Lung (tissue), 12 donors: ENCODE measurements around the gene ZYX. TPM values are rescaled to one million over a fixed set of nuclear protein-coding genes. Genes with fewer than 3 reads are reported as not detected.
A peak's percentile ranks its signal among the peaks of the same experiment; 100 is the strongest.

ENCODE experiments used
- ATAC-seq: fragments of 200-7000 bp; cut with Tn5 transposase; one replicate; pipeline ENCODE4 v1.9.1; 2020; ENCODE audit warnings: moderate number of reproducible peaks; ENCODE audit not compliant: insufficient read depth, low FRiP score
- DNase-seq, 3 donors: peaks; one replicate each; pipeline ENCODE4 v3.0.0-alpha.2; 2013 to 2017
- H3K27ac ChIP-seq, 2 donors: one replicate each; pipeline ENCODE4 v1.5.1; 2013; ENCODE audit warnings: mild to moderate bottlenecking in 2 of 2, moderate library complexity in 2 of 2, control low read depth in 1 of 2, inconsistent platforms in 1 of 2, low read depth in 1 of 2, low read length in 1 of 2
- H3K27me3 ChIP-seq, 3 donors: one replicate each; pipeline ENCODE4 v1.5.1; 2013; ENCODE audit warnings: low read length in 2 of 3; ENCODE audit not compliant: control insufficient read depth in 3 of 3, insufficient read depth in 3 of 3
- H3K36me3 ChIP-seq, 4 donors: one replicate each; pipeline ENCODE4 v1.5.1; 2013; ENCODE audit warnings: low read length in 4 of 4, mild to moderate bottlenecking in 1 of 4, moderate library complexity in 1 of 4; ENCODE audit not compliant: control insufficient read depth in 4 of 4, insufficient read depth in 4 of 4
- H3K4me1 ChIP-seq, 5 donors: one replicate each; pipeline ENCODE4 v1.5.1; 2013; ENCODE audit warnings: low read length in 5 of 5, mild to moderate bottlenecking in 2 of 5, moderate library complexity in 1 of 5; ENCODE audit not compliant: control insufficient read depth in 5 of 5, insufficient read depth in 5 of 5
- H3K4me3 ChIP-seq: one replicate; pipeline ENCODE4 v1.5.1; 2013; ENCODE audit warnings: mild to moderate bottlenecking, control low read depth, moderate library complexity
- H3K9ac ChIP-seq, 2 donors: one replicate each; pipeline ENCODE4 v1.5.1; 2013; ENCODE audit warnings: low read length in 2 of 2, control low read depth in 1 of 2; ENCODE audit not compliant: insufficient read depth in 1 of 2
- H3K9me3 ChIP-seq, 4 donors: one replicate each; pipeline ENCODE4 v1.5.1; 2013; ENCODE audit warnings: low read length in 3 of 4, mild to moderate bottlenecking in 1 of 4, moderate library complexity in 1 of 4; ENCODE audit not compliant: control insufficient read depth in 4 of 4, insufficient read depth in 3 of 4
- CTCF ChIP-seq: IDR thresholded peaks from 2 replicates; pipeline ENCODE4 v1.5.1; 2012; ENCODE audit warnings: mild to moderate bottlenecking; ENCODE audit errors: control extremely low read depth, extremely low read depth
- WGBS, 2 donors: extraction: QIAGEN DNeasy Blood & Tissue Kit; methylation state at CpG; one replicate each; pipeline ENCODE4 v1.1.7; 2013; 5-methylcytosine and 5-hydroxymethylcytosine counted together
- polyA plus RNA-seq, 2 donors: library from polyadenylated mRNA; stranded (reverse); fragments of 200-250 nt; gene quantifications; one replicate each; pipeline ENCODE4 v1.2.1, GENCODE V29; 2013
- total RNA-seq, 2 donors: library from RNA; depleted of rRNA in 1 of 2; stranded (reverse); fragments of >200 nt in 1 of 2; gene quantifications; one replicate each; pipeline ENCODE4 v1.2.1, GENCODE V29; 2014 to 2021
- donor health status: control.
- donor health status: control.
- donor health status: Bipolar disorder and iron deficiency.
- donor health status: healthy.
- donor health status: DM: yes; HTN: yes; CAD: no.

The ZYX gene
- total and polyA plus RNA-seq, 4 donors: 98.9 to 310 (median 183) TPM

DNA sequence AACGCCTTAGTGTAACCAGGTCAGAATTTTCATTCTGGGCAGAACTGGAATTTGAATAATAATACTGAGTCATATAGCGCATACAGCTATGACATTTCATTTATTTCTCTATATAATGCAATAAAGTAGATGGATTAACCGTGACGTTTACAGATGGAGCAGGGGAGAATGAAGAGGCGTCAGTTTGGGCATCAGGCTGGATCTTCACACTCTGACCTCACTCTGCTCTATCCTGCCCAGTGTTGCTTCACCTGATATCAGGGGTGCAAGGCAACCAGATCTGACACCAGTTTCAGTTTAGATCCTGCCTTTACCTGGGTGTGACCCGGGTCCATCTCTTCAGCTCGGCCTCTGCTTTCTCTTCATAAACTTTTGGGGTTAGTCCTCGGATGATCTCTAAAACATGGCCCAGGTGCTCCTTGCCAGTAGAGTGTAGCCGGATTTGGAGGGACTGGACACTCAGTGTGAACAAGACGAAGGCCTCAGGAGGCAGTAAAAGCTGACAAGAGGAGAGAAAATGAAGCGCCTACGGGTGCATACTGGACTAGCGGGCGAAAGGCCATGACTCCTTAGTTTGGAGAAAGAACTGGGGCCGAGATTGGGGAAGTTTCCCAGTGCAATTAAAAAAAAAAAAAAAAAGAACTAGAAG is 1.4 kb upstream of the ZYX start:
- peak in 1 of 3 donors; percentile 14 for DNase-seq
- no peaks in the 10 kb centered on the region for H3K9me3 ChIP-seq

DNA sequence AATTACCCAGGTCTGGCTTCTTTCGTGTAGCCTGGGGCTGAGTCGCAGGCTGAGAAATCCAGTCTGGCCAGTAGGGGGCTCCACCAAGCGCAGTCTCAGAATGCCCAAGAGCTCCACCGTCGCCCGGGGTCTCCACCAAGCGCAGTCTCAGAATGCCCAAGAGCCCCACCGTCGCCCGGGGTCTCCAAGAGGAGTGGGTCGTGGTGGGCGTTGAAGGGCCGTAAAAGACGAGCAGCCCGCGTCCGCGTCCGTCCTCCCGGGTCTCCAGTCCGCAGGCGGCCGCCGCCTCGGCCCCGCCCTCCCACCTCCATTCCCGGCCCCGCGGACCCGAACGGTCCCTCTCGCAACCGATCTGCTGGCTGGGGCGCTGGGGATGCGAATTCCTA is 892 bp upstream of the ZYX start:
- peaks cover 0 to 22% (median 12%) of the 10 kb centered on the region in 4 donors for H3K36me3 ChIP-seq
- H3K4me3 ChIP-seq: peak overlapping the region; percentile 67
- no peaks in the 10 kb centered on the region for H3K27me3 ChIP-seq
- H3K9ac ChIP-seq: peak overlapping the region; percentile 75 to 86
- peak overlapping the region; percentile 99 for H3K27ac ChIP-seq
- peak; percentile 53 for ATAC-seq
- H3K9me3 ChIP-seq: no peaks in the 10 kb centered on the region
- DNase-seq: peak; percentile 93 to 95 (median 94)
- peaks cover 14 to 45% (median 26%) of the 10 kb centered on the region in 5 donors for H3K4me1 ChIP-seq
- 0 to 1% methylated on average over 30 to 35 of the region's 35 CpGs for WGBS, 2 donors
- peak; percentile 55 for TF ChIP-seq CTCF

More for the DNA sequence above, 1.4 kb upstream of the ZYX start:
- Histone ChIP-seq H3K9ac (peak overlapping the region in 1 of 2 donors; percentile 85), H3K36me3 (peaks cover 0 to 17% (median 9%) of the 10 kb centered on the region in 4 donors), H3K27ac (peak overlapping the region; percentile 88 to 99), H3K27me3 (no peaks in the 10 kb centered on the region), H3K4me3 (peak overlapping the region; percentile 34), H3K4me1 (peaks cover 12 to 40% (median 21%) of the 10 kb centered on the region in 5 donors)
- WGBS, 2 donors: 24 to 34% methylated on average over 15 of the region's 15 CpGs
- no peak for ATAC-seq
- no peak for TF ChIP-seq CTCF

DNA sequence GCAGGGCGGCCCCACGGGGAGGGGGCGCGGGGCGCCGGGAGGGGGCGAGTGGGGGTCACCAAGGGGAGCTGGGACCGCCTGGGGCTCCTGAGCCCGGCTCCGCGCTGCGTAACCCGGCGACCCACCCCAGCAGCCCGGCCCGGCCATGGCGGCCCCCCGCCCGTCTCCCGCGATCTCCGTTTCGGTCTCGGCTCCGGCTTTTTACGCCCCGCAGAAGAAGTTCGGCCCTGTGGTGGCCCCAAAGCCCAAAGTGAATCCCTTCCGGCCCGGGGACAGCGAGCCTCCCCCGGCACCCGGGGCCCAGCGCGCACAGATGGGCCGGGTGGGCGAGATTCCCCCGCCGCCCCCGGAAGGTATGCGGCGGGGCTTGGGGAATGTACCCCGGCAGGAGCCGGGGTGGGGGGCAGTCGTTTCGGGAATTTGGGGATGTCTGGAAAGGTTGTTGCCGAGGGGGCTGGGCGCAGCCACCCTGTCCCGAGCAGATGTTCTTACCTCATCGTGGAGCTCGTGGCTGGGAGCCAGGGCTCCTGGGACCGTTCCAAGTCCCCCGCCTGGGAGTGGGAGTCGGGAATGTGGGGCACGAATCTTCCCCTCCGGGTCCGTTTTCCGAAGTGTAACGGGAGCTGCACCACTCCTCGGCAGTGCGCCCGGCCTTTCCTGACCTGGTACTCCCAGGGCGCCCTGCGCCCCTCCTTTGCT is 431 bp downstream of the ZYX start:
- peak overlapping the region; percentile 28 to 72 for H3K9ac ChIP-seq

More for the DNA sequence above, 431 bp downstream of the ZYX start:
- ATAC-seq (no peak), DNase-seq (peak; percentile 90 to 94 (median 93))
- WGBS, 2 donors: 0 to 2% methylated on average over 45 to 64 of the region's 64 CpGs
- Histone ChIP-seq H3K9me3 (no peaks in the 10 kb centered on the region), H3K4me1 (peaks cover 15 to 54% (median 31%) of the 10 kb centered on the region in 5 donors), H3K27ac (peak overlapping the region; percentile 99), H3K27me3 (no peaks in the 10 kb centered on the region), H3K36me3 (peaks cover 0 to 28% (median 16%) of the 10 kb centered on the region in 4 donors), H3K4me3 (peak overlapping the region; percentile 81)
- no peak for TF ChIP-seq CTCF
